HepG2 (cell line): ENCODE results near the gene ACSL3. TPM values are rescaled to one million over a fixed set of nuclear protein-coding genes. Genes with fewer than 3 reads are reported as not detected.
A peak's percentile ranks its signal among the peaks of the same experiment; 100 is the strongest.

Experiments used
- AHR ChIP-seq: IDR thresholded peaks from 2 replicates; pipeline ENCODE4 v1.6.1; 2018; ENCODE audit warnings: missing genetic modification reagents, missing compliant biosample characterization
- ARNT ChIP-seq: fragments of 450-650 bp; IDR thresholded peaks from 2 replicates; pipeline ENCODE4 v1.6.1; 2017
- HDAC2 ChIP-seq: sonication (generic); formaldehyde crosslinking; IDR thresholded peaks from 2 replicates; pipeline ENCODE4 v1.4.0; 2020; ENCODE audit warnings: missing genetic modification reagents
- IKZF4 ChIP-seq: sonication (generic); formaldehyde crosslinking; IDR thresholded peaks from 2 replicates; pipeline ENCODE4 v1.5.1; 2020; ENCODE audit warnings: borderline replicate concordance, mild to moderate bottlenecking, low read depth, missing genetic modification reagents; ENCODE audit errors: not compliant biosample characterization
- RAD51 ChIP-seq: fragments of 450-650 bp; IDR thresholded peaks from 2 replicates; pipeline ENCODE4 v1.6.1; 2016; ENCODE audit warnings: borderline replicate concordance
- SRSF4 ChIP-seq: fragments of 200-400 bp; formaldehyde crosslinking; IDR thresholded peaks from one replicate; pipeline ENCODE4 v1.6.1; 2018; ENCODE audit warnings: mild to moderate bottlenecking, low read depth, low read length, moderate library complexity; ENCODE audit not compliant: poor library complexity, severe bottlenecking
- ZFYVE20 ChIP-seq: sonication (generic); formaldehyde crosslinking; IDR thresholded peaks from 2 replicates; pipeline ENCODE4 v1.8.0; 2023; ENCODE audit warnings: low read depth, mild to moderate bottlenecking, moderate library complexity, missing genetic modification reagents, borderline replicate concordance
- ZKSCAN1 ChIP-seq: fragments of 150-350 bp; IDR thresholded peaks from 2 replicates; pipeline ENCODE4 v1.6.1; 2014; ENCODE audit warnings: low read length
- ZNF138 ChIP-seq: sonication (generic); formaldehyde crosslinking; IDR thresholded peaks from 2 replicates; pipeline ENCODE4 v1.5.0; 2020; ENCODE audit warnings: mild to moderate bottlenecking, low read depth, missing genetic modification reagents
- ZNF605 ChIP-seq: sonication (generic); formaldehyde crosslinking; IDR thresholded peaks from 2 replicates; pipeline ENCODE4 v1.8.0; 2022; ENCODE audit warnings: mild to moderate bottlenecking, missing genetic modification reagents
- ZNF879 ChIP-seq: sonication (generic); formaldehyde crosslinking; IDR thresholded peaks from 2 replicates; pipeline ENCODE4 v1.8.1; 2023; ENCODE audit warnings: missing genetic modification reagents
- polyA plus RNA-seq, 8 experiments: library from polyadenylated mRNA; depleted of rRNA in 3 of 8; stranded (reverse) in 7 of 8; unstranded in 1 of 8; fragments of >200 nt; fragmentation: Illumina TruSeq in 4 of 8; extraction: Trizol in 4 of 8; gene quantifications; 2 replicates each; pipeline versions ENCODE4 v1.2.1 to v1.2.3, GENCODE V29; 2011 to 2016; ENCODE audit warnings: low read depth in 4 of 8, missing spikeins in 1 of 8, mixed read lengths in 1 of 8; ENCODE audit not compliant: insufficient read depth in 1 of 8
- total RNA-seq, 5 experiments: library from RNA; depleted of rRNA; stranded (reverse); fragments of >200 nt; fragmentation: Illumina TruSeq; extraction: Trizol; gene quantifications; 2 replicates each; pipeline ENCODE4 v1.2.3, GENCODE V29; 2016; ENCODE audit warnings: low read depth in 1 of 5
- TF ChIP-seq, protein P1 (sequence below): sonication (generic); formaldehyde crosslinking; IDR thresholded peaks from 2 replicates; pipeline ENCODE4 v1.4.0; 2020; ENCODE audit warnings: missing genetic modification reagents, borderline replicate concordance
- TF ChIP-seq, protein P2 (sequence below): sonication (generic); formaldehyde crosslinking; IDR thresholded peaks from 2 replicates; pipeline ENCODE4 v1.4.0; 2020; ENCODE audit warnings: mild to moderate bottlenecking, missing genetic modification reagents
- TF ChIP-seq, protein P3 (sequence below): sonication (generic); formaldehyde crosslinking; IDR thresholded peaks from 2 replicates; pipeline ENCODE4 v1.4.0; 2020; ENCODE audit warnings: missing genetic modification reagents
- TF ChIP-seq, protein P4 (sequence below): IDR thresholded peaks from 2 replicates; pipeline ENCODE4 v1.6.1; 2012; ENCODE audit warnings: low read depth, low read length, improper control_type of control experiment
- TF ChIP-seq, protein P5 (sequence below): sonication (generic); formaldehyde crosslinking; IDR thresholded peaks from 2 replicates; pipeline ENCODE4 v1.4.0; 2020; ENCODE audit warnings: missing genetic modification reagents, mild to moderate bottlenecking, borderline replicate concordance

ACSL3 gene
- total and polyA plus RNA-seq, 2 of the 13 experiments (the other 11 are each of a cell fraction or from before 2014, with no cell fraction given): 305 to 365 TPM

DNA sequence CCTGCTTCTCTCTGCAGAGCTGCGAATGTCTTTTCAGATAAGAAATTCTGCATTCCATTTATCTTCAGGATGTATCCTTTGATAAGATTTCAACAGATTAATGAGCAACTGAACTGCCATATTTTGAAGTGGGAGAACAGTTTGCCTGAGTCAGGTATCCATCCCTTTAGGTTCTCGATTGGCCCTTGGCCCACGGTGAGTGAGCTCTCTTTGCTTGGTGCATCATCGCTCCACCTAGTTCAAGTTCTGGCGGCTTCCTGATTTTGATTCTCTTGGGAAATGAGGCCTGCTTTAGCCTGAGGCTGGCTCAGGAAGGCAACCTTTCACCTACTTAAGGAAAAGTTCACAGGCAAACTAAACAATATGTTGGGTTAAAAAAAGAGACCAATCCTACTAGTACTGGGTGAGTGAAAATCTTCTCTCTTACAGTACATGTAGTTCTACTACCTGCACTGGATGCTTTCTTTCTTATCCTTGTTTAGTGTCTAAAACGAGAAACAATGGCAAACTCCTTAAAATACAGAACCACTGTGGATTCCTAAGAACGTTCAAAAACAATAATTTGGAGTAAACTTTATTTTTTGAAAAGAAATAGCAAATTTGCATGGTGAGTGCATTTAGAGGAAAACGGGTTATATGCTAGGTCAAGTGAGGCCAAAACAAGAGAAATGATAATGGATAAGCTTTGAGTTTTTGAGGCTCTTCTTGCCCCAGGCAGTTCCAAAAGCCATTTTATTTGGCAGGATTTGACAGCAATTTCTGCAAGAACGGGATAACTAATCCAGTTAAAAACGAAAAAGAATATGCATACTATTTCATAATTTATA is 837 bp upstream of the ACSL3 start (continued):
- TF ChIP-seq, protein P1, sequence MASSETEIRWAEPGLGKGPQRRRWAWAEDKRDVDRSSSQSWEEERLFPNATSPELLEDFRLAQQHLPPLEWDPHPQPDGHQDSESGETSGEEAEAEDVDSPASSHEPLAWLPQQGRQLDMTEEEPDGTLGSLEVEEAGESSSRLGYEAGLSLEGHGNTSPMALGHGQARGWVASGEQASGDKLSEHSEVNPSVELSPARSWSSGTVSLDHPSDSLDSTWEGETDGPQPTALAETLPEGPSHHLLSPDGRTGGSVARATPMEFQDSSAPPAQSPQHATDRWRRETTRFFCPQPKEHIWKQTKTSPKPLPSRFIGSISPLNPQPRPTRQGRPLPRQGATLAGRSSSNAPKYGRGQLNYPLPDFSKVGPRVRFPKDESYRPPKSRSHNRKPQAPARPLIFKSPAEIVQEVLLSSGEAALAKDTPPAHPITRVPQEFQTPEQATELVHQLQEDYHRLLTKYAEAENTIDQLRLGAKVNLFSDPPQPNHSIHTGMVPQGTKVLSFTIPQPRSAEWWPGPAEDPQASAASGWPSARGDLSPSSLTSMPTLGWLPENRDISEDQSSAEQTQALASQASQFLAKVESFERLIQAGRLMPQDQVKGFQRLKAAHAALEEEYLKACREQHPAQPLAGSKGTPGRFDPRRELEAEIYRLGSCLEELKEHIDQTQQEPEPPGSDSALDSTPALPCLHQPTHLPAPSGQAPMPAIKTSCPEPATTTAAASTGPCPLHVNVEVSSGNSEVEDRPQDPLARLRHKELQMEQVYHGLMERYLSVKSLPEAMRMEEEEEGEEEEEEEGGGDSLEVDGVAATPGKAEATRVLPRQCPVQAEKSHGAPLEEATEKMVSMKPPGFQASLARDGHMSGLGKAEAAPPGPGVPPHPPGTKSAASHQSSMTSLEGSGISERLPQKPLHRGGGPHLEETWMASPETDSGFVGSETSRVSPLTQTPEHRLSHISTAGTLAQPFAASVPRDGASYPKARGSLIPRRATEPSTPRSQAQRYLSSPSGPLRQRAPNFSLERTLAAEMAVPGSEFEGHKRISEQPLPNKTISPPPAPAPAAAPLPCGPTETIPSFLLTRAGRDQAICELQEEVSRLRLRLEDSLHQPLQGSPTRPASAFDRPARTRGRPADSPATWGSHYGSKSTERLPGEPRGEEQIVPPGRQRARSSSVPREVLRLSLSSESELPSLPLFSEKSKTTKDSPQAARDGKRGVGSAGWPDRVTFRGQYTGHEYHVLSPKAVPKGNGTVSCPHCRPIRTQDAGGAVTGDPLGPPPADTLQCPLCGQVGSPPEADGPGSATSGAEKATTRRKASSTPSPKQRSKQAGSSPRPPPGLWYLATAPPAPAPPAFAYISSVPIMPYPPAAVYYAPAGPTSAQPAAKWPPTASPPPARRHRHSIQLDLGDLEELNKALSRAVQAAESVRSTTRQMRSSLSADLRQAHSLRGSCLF (CRISPR knock-in tag): no peak
- no peak for TF ChIP-seq RAD51
- TF ChIP-seq ZNF138 (CRISPR knock-in tag): no peak
- TF ChIP-seq, protein P2, sequence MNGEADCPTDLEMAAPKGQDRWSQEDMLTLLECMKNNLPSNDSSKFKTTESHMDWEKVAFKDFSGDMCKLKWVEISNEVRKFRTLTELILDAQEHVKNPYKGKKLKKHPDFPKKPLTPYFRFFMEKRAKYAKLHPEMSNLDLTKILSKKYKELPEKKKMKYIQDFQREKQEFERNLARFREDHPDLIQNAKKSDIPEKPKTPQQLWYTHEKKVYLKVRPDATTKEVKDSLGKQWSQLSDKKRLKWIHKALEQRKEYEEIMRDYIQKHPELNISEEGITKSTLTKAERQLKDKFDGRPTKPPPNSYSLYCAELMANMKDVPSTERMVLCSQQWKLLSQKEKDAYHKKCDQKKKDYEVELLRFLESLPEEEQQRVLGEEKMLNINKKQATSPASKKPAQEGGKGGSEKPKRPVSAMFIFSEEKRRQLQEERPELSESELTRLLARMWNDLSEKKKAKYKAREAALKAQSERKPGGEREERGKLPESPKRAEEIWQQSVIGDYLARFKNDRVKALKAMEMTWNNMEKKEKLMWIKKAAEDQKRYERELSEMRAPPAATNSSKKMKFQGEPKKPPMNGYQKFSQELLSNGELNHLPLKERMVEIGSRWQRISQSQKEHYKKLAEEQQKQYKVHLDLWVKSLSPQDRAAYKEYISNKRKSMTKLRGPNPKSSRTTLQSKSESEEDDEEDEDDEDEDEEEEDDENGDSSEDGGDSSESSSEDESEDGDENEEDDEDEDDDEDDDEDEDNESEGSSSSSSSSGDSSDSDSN (CRISPR knock-in tag): no peak
- no peak for TF ChIP-seq ZKSCAN1
- no peak for TF ChIP-seq ZNF605 (CRISPR knock-in tag)
- TF ChIP-seq SRSF4: no peak
- TF ChIP-seq ZNF879 (CRISPR knock-in tag): no peak
- no peak for TF ChIP-seq ZFYVE20 (CRISPR knock-in tag)
- TF ChIP-seq, protein P3, sequence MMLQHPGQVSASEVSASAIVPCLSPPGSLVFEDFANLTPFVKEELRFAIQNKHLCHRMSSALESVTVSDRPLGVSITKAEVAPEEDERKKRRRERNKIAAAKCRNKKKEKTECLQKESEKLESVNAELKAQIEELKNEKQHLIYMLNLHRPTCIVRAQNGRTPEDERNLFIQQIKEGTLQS: no peak
- TF ChIP-seq, protein P4, sequence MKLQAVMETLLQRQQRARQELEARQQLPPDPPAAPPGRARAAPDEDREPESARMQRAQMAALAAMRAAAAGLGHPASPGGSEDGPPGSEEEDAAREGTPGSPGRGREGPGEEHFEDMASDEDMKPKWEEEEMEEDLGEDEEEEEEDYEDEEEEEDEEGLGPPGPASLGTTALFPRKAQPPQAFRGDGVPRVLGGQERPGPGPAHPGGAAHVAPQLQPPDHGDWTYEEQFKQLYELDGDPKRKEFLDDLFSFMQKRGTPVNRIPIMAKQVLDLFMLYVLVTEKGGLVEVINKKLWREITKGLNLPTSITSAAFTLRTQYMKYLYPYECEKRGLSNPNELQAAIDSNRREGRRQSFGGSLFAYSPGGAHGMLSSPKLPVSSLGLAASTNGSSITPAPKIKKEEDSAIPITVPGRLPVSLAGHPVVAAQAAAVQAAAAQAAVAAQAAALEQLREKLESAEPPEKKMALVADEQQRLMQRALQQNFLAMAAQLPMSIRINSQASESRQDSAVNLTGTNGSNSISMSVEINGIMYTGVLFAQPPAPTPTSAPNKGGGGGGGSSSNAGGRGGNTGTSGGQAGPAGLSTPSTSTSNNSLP: no peak
- no peak for TF ChIP-seq AHR (CRISPR knock-in tag)
- TF ChIP-seq IKZF4 (CRISPR knock-in tag): no peak
- TF ChIP-seq, protein P5, sequence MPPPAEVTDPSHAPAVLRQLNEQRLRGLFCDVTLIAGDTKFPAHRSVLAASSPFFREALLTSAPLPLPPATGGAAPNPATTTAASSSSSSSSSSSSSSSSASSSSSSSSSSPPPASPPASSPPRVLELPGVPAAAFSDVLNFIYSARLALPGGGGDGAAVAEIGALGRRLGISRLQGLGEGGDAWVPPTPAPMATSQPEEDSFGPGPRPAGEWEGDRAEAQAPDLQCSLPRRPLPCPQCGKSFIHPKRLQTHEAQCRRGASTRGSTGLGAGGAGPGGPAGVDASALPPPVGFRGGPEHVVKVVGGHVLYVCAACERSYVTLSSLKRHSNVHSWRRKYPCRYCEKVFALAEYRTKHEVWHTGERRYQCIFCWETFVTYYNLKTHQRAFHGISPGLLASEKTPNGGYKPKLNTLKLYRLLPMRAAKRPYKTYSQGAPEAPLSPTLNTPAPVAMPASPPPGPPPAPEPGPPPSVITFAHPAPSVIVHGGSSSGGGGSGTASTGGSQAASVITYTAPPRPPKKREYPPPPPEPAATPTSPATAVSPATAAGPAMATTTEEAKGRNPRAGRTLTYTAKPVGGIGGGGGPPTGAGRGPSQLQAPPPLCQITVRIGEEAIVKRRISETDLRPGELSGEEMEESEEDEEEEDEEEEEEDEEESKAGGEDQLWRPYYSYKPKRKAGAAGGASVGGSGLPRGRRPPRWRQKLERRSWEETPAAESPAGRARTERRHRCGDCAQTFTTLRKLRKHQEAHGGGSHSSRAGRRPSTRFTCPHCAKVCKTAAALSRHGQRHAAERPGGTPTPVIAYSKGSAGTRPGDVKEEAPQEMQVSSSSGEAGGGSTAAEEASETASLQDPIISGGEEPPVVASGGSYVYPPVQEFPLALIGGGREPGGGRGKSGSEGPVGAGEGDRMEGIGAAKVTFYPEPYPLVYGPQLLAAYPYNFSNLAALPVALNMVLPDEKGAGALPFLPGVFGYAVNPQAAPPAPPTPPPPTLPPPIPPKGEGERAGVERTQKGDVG (CRISPR knock-in tag): no peak
- TF ChIP-seq HDAC2 (CRISPR knock-in tag): peak; percentile 63
- no peak for TF ChIP-seq ARNT
